GM19043 (cell line): Measurements from ENCODE around the gene TDRD1.

Experiments used
- ATAC-seq: cut with Tn5 transposase; IDR thresholded peaks from one replicate; pipeline ENCODE4 v1.9.1; 2021; ENCODE audit warnings: low read depth; ENCODE audit not compliant: unreplicated experiment

The TDRD1 gene

GRCh38 chr10:114174695-114175188 lies 4.4 kb upstream of the TDRD1 start:
- peak; percentile 3 for ATAC-seq

GRCh38 chr10:114175667-114176066 lies 3.5 kb upstream of the TDRD1 start:
- ATAC-seq: no peak

GRCh38 chr10:114176511-114176910 lies 2.6 kb upstream of the TDRD1 start:
- ATAC-seq: no peak

- ATAC-seq: no peak
These were observed 594 bp downstream of the TDRD1 start for GRCh38 chr10:114179747-114180146.

- no peak for ATAC-seq
These were observed 1.8 kb downstream of the TDRD1 start for GRCh38 chr10:114180937-114181336.

GRCh38 chr10:114181971-114182370 lies 2.8 kb downstream of the TDRD1 start:
- no peak for ATAC-seq

- ATAC-seq: no peak
These were observed 4.4 kb downstream of the TDRD1 start for GRCh38 chr10:114183563-114183962.

- no peak for ATAC-seq
These were observed 5.1 kb downstream of the TDRD1 start for GRCh38 chr10:114184276-114184675.

GRCh38 chr10:114188001-114188400 lies 8.8 kb downstream of the TDRD1 start:
- ATAC-seq: no peak

- no peak for ATAC-seq
These were observed 9.7 kb downstream of the TDRD1 start for GRCh38 chr10:114188900-114189299.

- ATAC-seq: no peak
These were observed 10.5 kb downstream of the TDRD1 start for GRCh38 chr10:114189700-114190099.

- ATAC-seq: peak; percentile 93
These were observed 15.9 kb downstream of the TDRD1 start for GRCh38 chr10:114195079-114195478.

GRCh38 chr10:114199239-114199638 lies 20.1 kb downstream of the TDRD1 start:
- no peak for ATAC-seq

GRCh38 chr10:114202812-114203211 lies 23.7 kb downstream of the TDRD1 start:
- ATAC-seq: no peak

- ATAC-seq: no peak
These were observed 27.7 kb downstream of the TDRD1 start for GRCh38 chr10:114206902-114207301.

GRCh38 chr10:114207349-114207748 lies 28.2 kb downstream of the TDRD1 start:
- ATAC-seq: no peak

GRCh38 chr10:114208351-114208750 lies 29.2 kb downstream of the TDRD1 start:
- no peak for ATAC-seq

GRCh38 chr10:114212153-114212552 lies 33.0 kb downstream of the TDRD1 start:
- ATAC-seq: no peak

- ATAC-seq: no peak
These were observed 35.9 kb downstream of the TDRD1 start for GRCh38 chr10:114215033-114215432.

GRCh38 chr10:114220281-114220680 lies 41.1 kb downstream of the TDRD1 start:
- no peak for ATAC-seq

GRCh38 chr10:114221235-114221634 lies 42.1 kb downstream of the TDRD1 start:
- no peak for ATAC-seq

- ATAC-seq: no peak
These were observed 43.9 kb downstream of the TDRD1 start for GRCh38 chr10:114223066-114223465.

GRCh38 chr10:114228156-114228555 lies 49.0 kb downstream of the TDRD1 start:
- no peak for ATAC-seq
